ENCODE measurements around the gene PYGL. TPM values are rescaled to one million over a fixed set of nuclear protein-coding genes. Genes with fewer than 3 reads are reported as not detected.

PYGL gene
- total RNA-seq, 1 donor from 2014 or later = 1.2 TPM

DNA sequence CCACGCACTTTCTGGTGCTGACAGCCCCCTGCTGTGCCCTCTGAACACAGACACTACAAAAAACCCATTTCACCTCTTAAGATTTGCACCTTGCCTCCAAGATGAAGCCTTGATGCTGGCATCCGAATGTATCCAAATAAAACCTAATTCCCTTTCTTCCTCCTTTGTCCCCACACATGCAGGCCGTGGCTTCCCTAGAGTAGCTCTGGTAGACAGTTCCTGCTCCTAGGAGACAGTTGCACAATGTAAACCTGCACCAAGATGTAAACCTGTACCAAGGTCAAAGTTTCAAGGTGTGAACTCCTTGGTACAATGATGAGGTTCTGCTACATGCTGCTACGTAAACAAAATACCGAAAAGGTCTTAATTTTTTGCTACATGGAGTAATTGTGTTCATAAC is 73.1 kb downstream of the PYGL start:
- Mint-ChIP-seq H3K36me3 (ENCODE audit: unreplicated experiment) (no peaks in the 10 kb centered on the region), H3K27ac (ENCODE audit: unreplicated experiment) (no peak overlapping the region), H3K9me3 (ENCODE audit: unreplicated experiment) (peaks cover 3% of the 10 kb centered on the region), H3K4me1 (ENCODE audit: low read depth, unreplicated experiment) (peaks cover 22% of the 10 kb centered on the region), H3K4me3 (ENCODE audit: unreplicated experiment) (peak overlapping the region; percentile 44), H3K27me3 (ENCODE audit: unreplicated experiment) (peaks cover 20% of the 10 kb centered on the region)
- no peak for DNase-seq
- TF ChIP-seq, protein P1, sequence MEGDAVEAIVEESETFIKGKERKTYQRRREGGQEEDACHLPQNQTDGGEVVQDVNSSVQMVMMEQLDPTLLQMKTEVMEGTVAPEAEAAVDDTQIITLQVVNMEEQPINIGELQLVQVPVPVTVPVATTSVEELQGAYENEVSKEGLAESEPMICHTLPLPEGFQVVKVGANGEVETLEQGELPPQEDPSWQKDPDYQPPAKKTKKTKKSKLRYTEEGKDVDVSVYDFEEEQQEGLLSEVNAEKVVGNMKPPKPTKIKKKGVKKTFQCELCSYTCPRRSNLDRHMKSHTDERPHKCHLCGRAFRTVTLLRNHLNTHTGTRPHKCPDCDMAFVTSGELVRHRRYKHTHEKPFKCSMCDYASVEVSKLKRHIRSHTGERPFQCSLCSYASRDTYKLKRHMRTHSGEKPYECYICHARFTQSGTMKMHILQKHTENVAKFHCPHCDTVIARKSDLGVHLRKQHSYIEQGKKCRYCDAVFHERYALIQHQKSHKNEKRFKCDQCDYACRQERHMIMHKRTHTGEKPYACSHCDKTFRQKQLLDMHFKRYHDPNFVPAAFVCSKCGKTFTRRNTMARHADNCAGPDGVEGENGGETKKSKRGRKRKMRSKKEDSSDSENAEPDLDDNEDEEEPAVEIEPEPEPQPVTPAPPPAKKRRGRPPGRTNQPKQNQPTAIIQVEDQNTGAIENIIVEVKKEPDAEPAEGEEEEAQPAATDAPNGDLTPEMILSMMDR (IDR thresholded peaks at IDR 0.05; ENCODE audit: partially characterized antibody, unreplicated experiment) = no peak

DNA sequence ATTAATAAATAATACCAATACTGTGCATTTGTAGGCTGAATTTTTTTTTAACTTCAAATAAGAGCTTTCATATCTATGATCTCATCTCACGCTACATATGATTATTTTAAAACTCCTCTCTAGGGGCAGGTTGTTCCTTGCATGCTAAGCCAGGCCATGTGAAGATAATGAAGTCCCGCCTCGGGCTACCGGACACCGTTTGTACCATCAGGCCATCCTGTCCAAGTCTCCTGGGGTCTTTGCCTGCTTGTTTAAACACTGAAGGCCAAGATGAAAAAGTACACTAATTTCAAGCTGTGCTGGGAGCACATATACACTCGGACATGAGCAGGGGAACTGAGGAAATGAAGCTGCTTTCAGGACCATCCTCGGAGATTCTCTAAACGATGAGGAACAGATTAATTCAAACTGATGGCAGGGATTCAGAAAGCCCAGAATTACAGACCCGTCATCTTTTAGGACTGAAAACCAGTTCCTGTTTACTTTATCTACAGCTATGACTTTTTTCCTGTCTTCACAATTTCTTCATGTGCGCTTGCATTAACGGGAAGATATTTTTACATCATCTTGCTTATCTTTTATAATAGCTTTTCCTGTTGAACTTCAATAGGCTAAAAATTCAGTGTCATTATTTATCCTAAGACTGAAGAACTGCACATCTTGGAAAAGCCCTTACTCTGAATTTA is 78.7 kb downstream of the PYGL start:
- Mint-ChIP-seq H3K4me3 (ENCODE audit: unreplicated experiment) (peak overlapping the region; percentile 74), H3K4me1 (ENCODE audit: low read depth, unreplicated experiment) (peaks cover 40% of the 10 kb centered on the region), H3K27me3 (ENCODE audit: unreplicated experiment) (no peaks in the 10 kb centered on the region), H3K27ac (ENCODE audit: unreplicated experiment) (peak overlapping the region; percentile 88), H3K36me3 (ENCODE audit: unreplicated experiment) (no peaks in the 10 kb centered on the region), H3K9me3 (ENCODE audit: unreplicated experiment) (peaks cover 1% of the 10 kb centered on the region)
- TF ChIP-seq, protein P1 (IDR thresholded peaks at IDR 0.05; ENCODE audit: partially characterized antibody, unreplicated experiment) = no peak
- DNase-seq = peak; percentile 69

DNA sequence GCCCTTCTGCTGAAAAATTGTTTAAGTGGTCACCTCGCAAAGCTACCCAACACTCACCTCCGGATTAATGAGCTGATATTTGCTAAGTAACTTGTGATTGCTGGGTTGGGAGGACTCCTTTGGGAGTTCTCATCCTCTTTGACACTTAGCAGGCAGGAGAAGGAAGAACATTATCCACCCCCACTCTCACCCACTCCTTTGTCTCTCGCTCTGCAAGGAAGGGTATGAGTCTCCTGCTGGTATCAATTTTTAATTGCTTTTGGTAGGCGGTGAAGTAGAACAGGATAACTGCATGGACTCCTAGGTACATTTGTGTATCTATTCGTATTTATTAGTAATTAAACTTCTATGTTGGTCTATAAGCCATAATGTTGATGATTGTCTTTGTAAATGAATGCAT is 79.3 kb downstream of the PYGL start:
- DNase-seq = no peak
- H3K9me3 Mint-ChIP-seq (ENCODE audit: unreplicated experiment) = peaks cover 1% of the 10 kb centered on the region
- H3K4me1 Mint-ChIP-seq (ENCODE audit: low read depth, unreplicated experiment) = peaks cover 46% of the 10 kb centered on the region

DNA sequence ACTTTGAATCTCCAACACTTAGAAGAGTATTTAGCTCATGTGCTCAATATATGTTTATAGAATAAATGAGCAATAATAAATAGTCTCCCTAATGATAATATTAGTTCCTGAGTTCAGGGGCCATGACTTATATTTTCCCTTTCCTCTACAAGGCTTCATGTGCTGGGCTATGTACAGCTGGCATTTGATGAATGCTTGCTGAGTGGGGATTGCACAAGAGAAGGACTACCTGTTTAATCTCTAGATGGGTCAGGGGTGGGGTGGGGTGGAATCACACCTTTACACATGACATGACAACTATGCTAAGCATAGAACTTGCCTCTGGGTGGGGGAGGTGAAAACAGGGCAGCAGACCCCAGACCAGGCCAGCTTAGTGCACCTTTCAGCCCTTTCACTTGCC is 80.0 kb downstream of the PYGL start:
- H3K9me3 Mint-ChIP-seq (ENCODE audit: unreplicated experiment) = peaks cover 1% of the 10 kb centered on the region
- H3K4me3 Mint-ChIP-seq (ENCODE audit: unreplicated experiment) = peak overlapping the region; percentile 11
- TF ChIP-seq, protein P1 (IDR thresholded peaks at IDR 0.05; ENCODE audit: partially characterized antibody, unreplicated experiment) = no peak
- H3K27me3 Mint-ChIP-seq (ENCODE audit: unreplicated experiment) = no peaks in the 10 kb centered on the region
- H3K4me1 Mint-ChIP-seq (ENCODE audit: low read depth, unreplicated experiment) = peaks cover 48% of the 10 kb centered on the region
- H3K36me3 Mint-ChIP-seq (ENCODE audit: unreplicated experiment) = no peaks in the 10 kb centered on the region
- H3K27ac Mint-ChIP-seq (ENCODE audit: unreplicated experiment) = peak overlapping the region; percentile 88
- DNase-seq = no peak

More for the DNA sequence above, 79.3 kb downstream of the PYGL start:
- H3K36me3 Mint-ChIP-seq (ENCODE audit: unreplicated experiment) = no peaks in the 10 kb centered on the region
- H3K27ac Mint-ChIP-seq (ENCODE audit: unreplicated experiment) = peak overlapping the region; percentile 88
- H3K27me3 Mint-ChIP-seq (ENCODE audit: unreplicated experiment) = no peaks in the 10 kb centered on the region
- TF ChIP-seq, protein P1 (IDR thresholded peaks at IDR 0.05; ENCODE audit: partially characterized antibody, unreplicated experiment) = no peak
- H3K4me3 Mint-ChIP-seq (ENCODE audit: unreplicated experiment) = peak overlapping the region; percentile 40

DNA sequence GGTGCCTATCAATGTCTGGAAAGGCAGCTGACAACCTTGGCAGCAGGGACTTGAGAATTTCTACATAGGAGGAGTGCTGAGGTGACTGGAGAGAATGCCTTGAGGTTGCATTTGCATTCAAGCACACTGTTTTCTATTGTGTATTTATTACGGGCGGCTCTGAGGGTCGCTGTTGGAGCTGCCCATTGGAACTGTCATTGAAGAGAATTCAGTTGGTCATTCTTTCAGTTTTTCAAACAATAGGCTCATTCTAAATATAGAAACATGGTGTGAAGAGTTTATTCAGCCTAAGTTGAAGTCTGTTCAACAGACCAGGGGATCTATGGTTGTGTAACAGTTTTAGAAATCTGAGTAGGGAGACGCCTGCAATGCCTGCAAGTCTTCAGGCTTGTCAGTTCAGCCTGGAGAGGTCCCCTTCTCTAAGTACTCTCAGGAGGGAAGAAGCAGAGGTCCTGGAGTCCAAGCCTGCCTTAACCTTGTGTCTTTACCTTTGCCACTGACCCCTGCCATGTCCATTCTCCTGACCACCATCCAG is 82.2 kb downstream of the PYGL start:
- TF ChIP-seq, protein P1 (IDR thresholded peaks at IDR 0.05; ENCODE audit: partially characterized antibody, unreplicated experiment) = no peak
- H3K36me3 Mint-ChIP-seq (ENCODE audit: unreplicated experiment) = no peaks in the 10 kb centered on the region
- peaks cover 52% of the 10 kb centered on the region for H3K4me1 Mint-ChIP-seq (ENCODE audit: low read depth, unreplicated experiment)
- H3K4me3 Mint-ChIP-seq (ENCODE audit: unreplicated experiment) = no peak overlapping the region
- no peaks in the 10 kb centered on the region for H3K27me3 Mint-ChIP-seq (ENCODE audit: unreplicated experiment)
- peaks cover 2% of the 10 kb centered on the region for H3K9me3 Mint-ChIP-seq (ENCODE audit: unreplicated experiment)
- DNase-seq = no peak
- H3K27ac Mint-ChIP-seq (ENCODE audit: unreplicated experiment) = no peak overlapping the region

Data from glutamatergic neuron (in vitro differentiated cells).